IMR-90 (cell line): ENCODE results near the gene LRRC10B. TPM values are rescaled to one million over a fixed set of nuclear protein-coding genes. Genes with fewer than 3 reads are reported as not detected.

Experiments used
- ATAC-seq: fragments of 200-7000 bp; cut with Tn5 transposase; 2 replicates; pipeline ENCODE4 v1.9.1; 2020; ENCODE audit warnings: low read depth, mild to moderate bottlenecking, moderate library complexity
- BruUV-seq: library from RNA; stranded (reverse); fragments of 400-500 nt; replicated peaks from 2 replicates; lab custom pipeline; 2021; lab: Mats Ljungman, UMichigan
- CTCF ChIA-PET: fragments of 300-600 bp; formaldehyde crosslinking; extraction: SDS; loops from one replicate; lab custom pipeline; 2021; ENCODE audit warnings: antibody characterized with exemption; lab: Yijun Ruan, JAX
- POLR2A ChIA-PET: fragments of 300-600 bp; sonication (Branson Sonifier 250); formaldehyde crosslinking; loops from one replicate; lab custom pipeline; 2022; ENCODE audit warnings: antibody characterized with exemption; ENCODE audit not compliant: unreplicated experiment; lab: Charles Lee
- DNase-seq: peaks from one replicate; pipeline ENCODE4 v3.0.0; 2013
- H2AFZ ChIP-seq: replicated peaks from 2 replicates; pipeline ENCODE3; 2013; ENCODE audit warnings: low read length, mild to moderate bottlenecking; ENCODE audit not compliant: poor library complexity
- H2AK5ac ChIP-seq: 2 replicates; pipeline ENCODE4 v1.6.1; 2013; ENCODE audit warnings: low read depth, low read length, inconsistent platforms
- H2AK9ac ChIP-seq: replicated peaks from 2 replicates; pipeline ENCODE3; 2013; ENCODE audit warnings: mild to moderate bottlenecking, low read depth, low read length, moderate library complexity; ENCODE audit not compliant: poor library complexity
- H2BK120ac ChIP-seq: 2 replicates; pipeline ENCODE4 v1.6.1; 2013; ENCODE audit warnings: low read depth, low read length, inconsistent platforms
- H2BK15ac ChIP-seq: 3 replicates; pipeline ENCODE4 v1.6.1; 2013; ENCODE audit warnings: low read depth, low read length, inconsistent platforms
- H2BK20ac ChIP-seq: 2 replicates; pipeline ENCODE4 v1.6.1; 2013; ENCODE audit warnings: low read depth, mild to moderate bottlenecking, inconsistent platforms, low read length, moderate library complexity
- H2BK5ac ChIP-seq: 2 replicates; pipeline ENCODE4 v1.6.1; 2013; ENCODE audit warnings: mild to moderate bottlenecking, low read depth, low read length, inconsistent platforms; ENCODE audit not compliant: poor library complexity, severe bottlenecking
- H3K14ac ChIP-seq: replicated peaks from 2 replicates; pipeline ENCODE4 v1.6.1; 2013; ENCODE audit warnings: low read depth, low read length, inconsistent platforms
- H3K18ac ChIP-seq: 2 replicates; pipeline ENCODE4 v1.6.1; 2013; ENCODE audit warnings: low read depth, low read length, control low read depth
- H3K23ac ChIP-seq: 2 replicates; pipeline ENCODE4 v1.6.1; 2013; ENCODE audit warnings: low read depth, low read length, inconsistent platforms
- H3K27ac ChIP-seq: 2 replicates; pipeline ENCODE4 v1.5.1; 2013; ENCODE audit warnings: mild to moderate bottlenecking, control low read depth, low read length; ENCODE audit not compliant: insufficient read depth
- H3K27me3 ChIP-seq: 2 replicates; pipeline ENCODE4 v1.6.1; 2013; ENCODE audit warnings: low read length; ENCODE audit not compliant: control insufficient read depth, insufficient read depth
- H3K36me3 ChIP-seq: 2 replicates; pipeline ENCODE4 v1.6.1; 2013; ENCODE audit warnings: low read length, mixed read lengths; ENCODE audit not compliant: control insufficient read depth, insufficient read depth
- H3K4ac ChIP-seq: 2 replicates; pipeline ENCODE4 v1.6.1; 2013; ENCODE audit warnings: low read depth, low read length, inconsistent platforms
- H3K4me1 ChIP-seq: 2 replicates; pipeline ENCODE4 v1.6.1; 2013; ENCODE audit warnings: low read length, mixed read lengths; ENCODE audit not compliant: control insufficient read depth, insufficient read depth
- H3K4me2 ChIP-seq: 2 replicates; pipeline ENCODE4 v1.6.1; 2013; ENCODE audit warnings: low read depth, mild to moderate bottlenecking, control low read depth, low read length, moderate library complexity
- H3K4me3 ChIP-seq: 2 replicates; pipeline ENCODE4 v1.5.1; 2013; ENCODE audit warnings: low read depth, mild to moderate bottlenecking, control low read depth, low read length, moderate library complexity; ENCODE audit not compliant: insufficient read depth
- H3K56ac ChIP-seq: 2 replicates; pipeline ENCODE4 v1.6.1; 2013; ENCODE audit warnings: low read length, inconsistent platforms; ENCODE audit not compliant: insufficient read depth; ENCODE audit errors: extremely low read depth
- H3K79me1 ChIP-seq, 2 experiments: 2 replicates each; pipeline ENCODE4 v1.6.1; 2013; ENCODE audit warnings: low read length in 2 of 2, inconsistent platforms in 1 of 2, low read depth in 1 of 2
- H3K9ac ChIP-seq: 2 replicates; pipeline ENCODE4 v1.6.1; 2013; ENCODE audit warnings: low read depth, low read length, control low read depth
- H3K9me1 ChIP-seq: 2 replicates; pipeline ENCODE4 v1.6.1; 2013; ENCODE audit warnings: low read length, inconsistent platforms; ENCODE audit not compliant: insufficient read depth
- H3K9me3 ChIP-seq: 2 replicates; pipeline ENCODE4 v1.6.1; 2013; ENCODE audit warnings: low read length; ENCODE audit not compliant: control insufficient read depth, insufficient read depth
- H4K20me1 ChIP-seq: 2 replicates; pipeline ENCODE4 v1.6.1; 2013; ENCODE audit warnings: low read length, inconsistent platforms; ENCODE audit not compliant: insufficient read depth
- H4K5ac ChIP-seq: 2 replicates; pipeline ENCODE4 v1.6.1; 2013; ENCODE audit warnings: mild to moderate bottlenecking, low read depth, low read length, control low read depth
- H4K8ac ChIP-seq, 2 experiments: 2 replicates each; pipeline ENCODE4 v1.6.1; 2013; ENCODE audit warnings: low read depth in 2 of 2, low read length in 2 of 2, control low read depth in 1 of 2, inconsistent platforms in 1 of 2
- H4K91ac ChIP-seq: 2 replicates; pipeline ENCODE4 v1.6.1; 2013; ENCODE audit warnings: low read depth, low read length, inconsistent platforms; ENCODE audit not compliant: insufficient read depth
- CEBPB ChIP-seq: IDR thresholded peaks from 2 replicates; pipeline ENCODE4 v1.6.1; 2012; ENCODE audit warnings: low read depth, low read length, improper control_type of control experiment
- POLR2A ChIP-seq: IDR thresholded peaks from 2 replicates; pipeline ENCODE4 v1.6.1; 2012; ENCODE audit warnings: mild to moderate bottlenecking, low read depth, low read length
- RAD21 ChIP-seq: IDR thresholded peaks from 2 replicates; pipeline ENCODE4 v1.6.1; 2012; ENCODE audit warnings: low read length, improper control_type of control experiment
- RCOR1 ChIP-seq: IDR thresholded peaks from 2 replicates; pipeline ENCODE4 v1.6.1; 2012; ENCODE audit warnings: mild to moderate bottlenecking, low read length, improper control_type of control experiment; ENCODE audit not compliant: insufficient replicate concordance
- WGBS, 2 experiments: methylation state at CpG; one replicate each; pipeline versions ENCODE4 v1.1.5 to v1.1.7; 2013; ENCODE audit warnings: missing lambda C conversion rate in 2 of 2; ENCODE audit not compliant: insufficient read length in 1 of 2; ENCODE audit errors: extremely low coverage in 2 of 2; 5-methylcytosine and 5-hydroxymethylcytosine counted together
- dilution Hi-C: fragments of 300-500 bp; cut with HindIII; formaldehyde crosslinking; loops from one replicate; pipeline ENCODE4 v1.14.3; 2018; ENCODE audit warnings: low sequenced_read_pairs; ENCODE audit not compliant: unreplicated experiment
- in situ Hi-C: fragments of 300-500 bp; cut with MboI; formaldehyde crosslinking; loops from 3 replicates; pipeline ENCODE4 v1.14.3; 2019; ENCODE audit warnings: low sequenced_read_pairs, inconsistent platforms, mixed read lengths
- intact Hi-C: fragments of 100-400 bp; cut with micrococcal nuclease; formaldehyde crosslinking; loops from 2 replicates; pipeline ENCODE4 v1.10.0; 2022
- polyA plus RNA-seq, 3 experiments: library from polyadenylated mRNA; depleted of rRNA; stranded (reverse); fragments of >200 nt; gene quantifications; 2 replicates each; pipeline ENCODE4 v1.2.3, GENCODE V29; 2012; ENCODE audit warnings: low replicate concordance in 1 of 3
- total RNA-seq: library from RNA; depleted of rRNA; stranded (reverse); fragments of >200 nt; gene quantifications from 2 replicates; pipeline ENCODE4 v1.2.3, GENCODE V29; 2012
- TF ChIP-seq, protein P1 (sequence below): conservative IDR thresholded peaks from 2 replicates; pipeline ENCODE4 v1.5.1; 2012; ENCODE audit warnings: mild to moderate bottlenecking, low read depth, low read length, improper control_type of control experiment

LRRC10B gene
- total and polyA plus RNA-seq, 2 of the 4 experiments (the other 2 are of a cell fraction) = not detected

DNA sequence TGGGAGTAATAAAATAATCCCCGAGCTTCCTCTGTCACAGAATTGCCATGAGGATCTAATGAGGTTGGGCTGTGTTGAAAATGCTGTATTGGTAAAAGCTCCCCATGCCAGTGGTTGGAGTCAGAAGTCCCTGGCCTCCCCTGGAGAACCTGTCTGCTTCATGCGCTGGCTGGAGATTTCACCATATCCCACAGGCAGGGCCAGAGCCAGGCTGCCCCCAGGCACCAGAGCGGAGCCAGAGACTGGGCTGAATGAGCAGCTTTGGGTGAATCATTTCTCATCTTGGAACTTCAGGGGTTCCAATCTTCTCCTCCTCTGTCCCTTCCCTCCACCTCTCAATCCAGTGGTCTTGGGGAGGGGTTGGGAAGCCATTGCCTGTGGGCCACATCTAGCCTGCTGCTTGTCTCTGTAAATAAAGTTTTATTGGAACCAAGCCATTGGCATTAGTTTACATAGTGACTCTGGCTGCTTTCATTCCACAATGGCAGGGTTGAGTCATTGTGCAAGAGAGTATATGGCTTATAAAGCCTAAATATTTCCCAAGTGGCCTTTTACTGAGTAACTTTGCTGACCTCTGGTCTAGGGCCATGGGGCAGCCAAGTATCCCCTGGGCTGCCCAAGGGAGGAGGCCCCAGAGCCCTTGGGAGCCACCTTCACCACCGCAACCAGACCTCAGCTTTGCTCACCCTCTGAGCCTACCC, 35.2 kb downstream of the LRRC10B start:
- Histone ChIP-seq H3K14ac (no peak overlapping the region), H3K9me1 (no peaks in the 10 kb centered on the region), H2AFZ (no peak overlapping the region), H3K23ac (no peak overlapping the region), H3K56ac (no peak overlapping the region), H3K18ac (no peak overlapping the region), H2BK20ac (no peak overlapping the region), H3K27ac (no peak overlapping the region; the same call in 1 of the 2 replicates), H2BK5ac (no peak overlapping the region), H4K91ac (no peak overlapping the region), H2BK15ac (no peak overlapping the region), H3K4ac (no peak overlapping the region), H3K4me2 (no peak overlapping the region), H3K4me3 (no peak overlapping the region), H3K9ac (no peak overlapping the region), H2BK120ac (no peak overlapping the region), H4K20me1 (no peaks in the 10 kb centered on the region), H4K5ac (no peak overlapping the region), H3K27me3 (peaks cover 17% of the 10 kb centered on the region), H3K36me3 (no peaks in the 10 kb centered on the region), H3K9me3 (no peaks in the 10 kb centered on the region), H2AK5ac (no peak overlapping the region), H3K79me1 (no peaks in the 10 kb centered on the region), H4K8ac (no peak overlapping the region), H3K4me1 (peaks cover 13% of the 10 kb centered on the region), H2AK9ac (no peak overlapping the region)
- BruUV-seq = no TSS peak
- TF ChIP-seq RCOR1 = no peak
- TF ChIP-seq, protein P1, sequence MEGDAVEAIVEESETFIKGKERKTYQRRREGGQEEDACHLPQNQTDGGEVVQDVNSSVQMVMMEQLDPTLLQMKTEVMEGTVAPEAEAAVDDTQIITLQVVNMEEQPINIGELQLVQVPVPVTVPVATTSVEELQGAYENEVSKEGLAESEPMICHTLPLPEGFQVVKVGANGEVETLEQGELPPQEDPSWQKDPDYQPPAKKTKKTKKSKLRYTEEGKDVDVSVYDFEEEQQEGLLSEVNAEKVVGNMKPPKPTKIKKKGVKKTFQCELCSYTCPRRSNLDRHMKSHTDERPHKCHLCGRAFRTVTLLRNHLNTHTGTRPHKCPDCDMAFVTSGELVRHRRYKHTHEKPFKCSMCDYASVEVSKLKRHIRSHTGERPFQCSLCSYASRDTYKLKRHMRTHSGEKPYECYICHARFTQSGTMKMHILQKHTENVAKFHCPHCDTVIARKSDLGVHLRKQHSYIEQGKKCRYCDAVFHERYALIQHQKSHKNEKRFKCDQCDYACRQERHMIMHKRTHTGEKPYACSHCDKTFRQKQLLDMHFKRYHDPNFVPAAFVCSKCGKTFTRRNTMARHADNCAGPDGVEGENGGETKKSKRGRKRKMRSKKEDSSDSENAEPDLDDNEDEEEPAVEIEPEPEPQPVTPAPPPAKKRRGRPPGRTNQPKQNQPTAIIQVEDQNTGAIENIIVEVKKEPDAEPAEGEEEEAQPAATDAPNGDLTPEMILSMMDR = no peak
- TF ChIP-seq RAD21 = no peak
- peak; percentile 90 for TF ChIP-seq CEBPB
- no peak for TF ChIP-seq POLR2A
- in situ Hi-C loops = no loop called here
- ChIA-PET CTCF (no interaction called here), POLR2A (no interaction called here)
- WGBS, 2 experiments = no CpG with 5 or more reads among the region's 4 CpGs
- dilution Hi-C loops = no loop called here
- intact Hi-C loops = no loop called here
- DNase-seq = peak; percentile 57
- ATAC-seq = peak; percentile 48
